Prostate gland (tissue), 2 donors: Measurements from ENCODE around the gene DLG2. TPM values are rescaled to one million over a fixed set of nuclear protein-coding genes. Genes with fewer than 3 reads are reported as not detected.

Experiments used
- DNase-seq: peaks from one replicate; pipeline ENCODE4 v3.0.0-alpha.2; 2019; ENCODE audit warnings: low spot score
- H3K27ac ChIP-seq, 2 donors: fragments of 200-600 bp; sonication (generic); 2 replicates each; pipeline ENCODE4 v1.5.1; 2017 to 2019
- H3K27me3 ChIP-seq: fragments of 200-600 bp; sonication (generic); replicated peaks from 2 replicates; pipeline ENCODE4 v1.5.1; 2019; ENCODE audit not compliant: insufficient read depth
- H3K36me3 ChIP-seq, 2 donors: fragments of 200-600 bp; sonication (generic); 1 replicate in 1 of 2; 2 replicates in 1 of 2; pipeline versions ENCODE4 v1.5.1 to v1.8.1; 2017 to 2019
- H3K4me1 ChIP-seq: fragments of 200-600 bp; sonication (generic); replicated peaks from 2 replicates; pipeline ENCODE4 v1.5.1; 2019
- H3K4me3 ChIP-seq, 2 donors: fragments of 200-600 bp; sonication (generic); 2 replicates each; pipeline ENCODE4 v1.5.1; 2017 to 2019
- H3K9me3 ChIP-seq: fragments of 200-600 bp; sonication (generic); 2 replicates; pipeline ENCODE4 v1.5.1; 2017
- POLR2A ChIP-seq: fragments of 450-650 bp; IDR thresholded peaks from one replicate; pipeline ENCODE4 v1.6.1; 2016; ENCODE audit warnings: antibody characterized with exemption, mild to moderate bottlenecking
- POLR2AphosphoS5 ChIP-seq: sonication (generic); formaldehyde crosslinking; IDR thresholded peaks from one replicate; pipeline ENCODE4 v1.6.1; 2017; ENCODE audit warnings: antibody characterized with exemption
- WGBS: methylation state at CpG from one replicate; pipeline ENCODE4 v1.1.5; 2018; 5-methylcytosine and 5-hydroxymethylcytosine counted together
- intact Hi-C: fragments of 100-400 bp; cut with DNase I; formaldehyde crosslinking; loops from one replicate; pipeline ENCODE4 v1.14.2; 2022
- total RNA-seq, 2 donors: library from RNA; depleted of rRNA; stranded (reverse); fragments of >200 nt; gene quantifications; one replicate each; pipeline ENCODE4 v1.1.0, GENCODE V29; 2016
- TF ChIP-seq, protein P1 (sequence below), 4 experiments: fragments of 200-600 bp in 2 of 4; fragments of 450-650 bp in 2 of 4; sonication (generic) in 2 of 4; IDR thresholded peaks; 1 replicate in 3 of 4; 2 replicates in 1 of 4; pipeline ENCODE4 v1.5.1; 2016 to 2019; ENCODE audit warnings: antibody characterized with exemption in 4 of 4, mild to moderate bottlenecking in 2 of 4, moderate library complexity in 2 of 4

Gene DLG2
- total RNA-seq, 2 donors from 2014 or later: 9.8 to 16.2 TPM

DNA sequence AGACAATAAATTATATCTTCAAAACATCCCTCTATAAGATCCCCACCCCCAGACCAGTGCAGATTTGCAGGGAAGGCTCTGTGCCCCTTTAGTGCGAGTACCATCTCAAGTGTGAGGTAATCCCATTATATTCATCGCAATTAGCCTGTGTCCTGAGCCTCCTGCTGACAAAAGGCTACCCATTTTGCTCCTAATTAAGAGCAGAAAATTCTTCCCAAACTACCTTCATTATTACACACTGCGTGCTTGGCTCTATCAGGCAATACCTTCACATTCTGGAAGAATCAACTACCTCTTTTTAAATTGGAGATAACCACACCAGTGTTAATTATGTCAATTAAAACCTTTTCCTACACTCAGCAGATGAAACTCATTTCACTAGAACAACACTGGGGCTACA lies 1207.5 kb downstream of the DLG2 start:
- Histone ChIP-seq H3K27ac (no peak overlapping the region), H3K27me3 (no peaks in the 10 kb centered on the region), H3K9me3 (no peaks in the 10 kb centered on the region), H3K36me3 (no peaks in the 10 kb centered on the region), H3K4me3 (no peak overlapping the region), H3K4me1 (no peaks in the 10 kb centered on the region)
- WGBS: 50% methylated on average over 3 of the region's 3 CpGs
- intact Hi-C loops: no loop called here
- TF ChIP-seq, protein P1, sequence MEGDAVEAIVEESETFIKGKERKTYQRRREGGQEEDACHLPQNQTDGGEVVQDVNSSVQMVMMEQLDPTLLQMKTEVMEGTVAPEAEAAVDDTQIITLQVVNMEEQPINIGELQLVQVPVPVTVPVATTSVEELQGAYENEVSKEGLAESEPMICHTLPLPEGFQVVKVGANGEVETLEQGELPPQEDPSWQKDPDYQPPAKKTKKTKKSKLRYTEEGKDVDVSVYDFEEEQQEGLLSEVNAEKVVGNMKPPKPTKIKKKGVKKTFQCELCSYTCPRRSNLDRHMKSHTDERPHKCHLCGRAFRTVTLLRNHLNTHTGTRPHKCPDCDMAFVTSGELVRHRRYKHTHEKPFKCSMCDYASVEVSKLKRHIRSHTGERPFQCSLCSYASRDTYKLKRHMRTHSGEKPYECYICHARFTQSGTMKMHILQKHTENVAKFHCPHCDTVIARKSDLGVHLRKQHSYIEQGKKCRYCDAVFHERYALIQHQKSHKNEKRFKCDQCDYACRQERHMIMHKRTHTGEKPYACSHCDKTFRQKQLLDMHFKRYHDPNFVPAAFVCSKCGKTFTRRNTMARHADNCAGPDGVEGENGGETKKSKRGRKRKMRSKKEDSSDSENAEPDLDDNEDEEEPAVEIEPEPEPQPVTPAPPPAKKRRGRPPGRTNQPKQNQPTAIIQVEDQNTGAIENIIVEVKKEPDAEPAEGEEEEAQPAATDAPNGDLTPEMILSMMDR (IDR thresholded peaks at IDR 0.05): no peak
- no peak for TF ChIP-seq POLR2AphosphoS5
- TF ChIP-seq POLR2A: no peak
- no peak for DNase-seq

DNA sequence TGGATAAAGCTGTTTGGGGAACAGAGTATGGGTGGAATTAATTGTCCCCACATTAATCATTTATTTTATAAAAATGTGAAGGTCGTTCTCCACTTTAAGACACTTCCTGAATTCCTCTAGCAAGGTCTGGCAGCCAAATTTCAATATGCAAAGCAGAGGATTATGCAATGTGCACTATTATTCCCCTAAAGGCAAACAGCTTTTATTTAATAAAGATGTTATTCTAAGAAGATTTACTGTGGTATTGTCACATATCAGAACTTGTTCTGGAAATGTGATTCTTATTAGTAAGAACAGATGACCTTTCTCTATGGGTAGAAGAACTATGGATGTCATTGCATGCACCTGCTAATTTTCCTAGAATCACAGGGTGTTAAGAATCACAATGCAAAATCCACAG lies 1212.2 kb downstream of the DLG2 start:
- intact Hi-C loops: no loop called here
- Histone ChIP-seq H3K27ac (no peak overlapping the region), H3K36me3 (no peaks in the 10 kb centered on the region), H3K27me3 (no peaks in the 10 kb centered on the region), H3K4me1 (no peaks in the 10 kb centered on the region), H3K4me3 (no peak overlapping the region), H3K9me3 (no peaks in the 10 kb centered on the region)
- DNase-seq: no peak
- 8% methylated on average over 1 of the region's 1 CpG for WGBS
- TF ChIP-seq POLR2AphosphoS5 (no peak), POLR2A (no peak)

DNA sequence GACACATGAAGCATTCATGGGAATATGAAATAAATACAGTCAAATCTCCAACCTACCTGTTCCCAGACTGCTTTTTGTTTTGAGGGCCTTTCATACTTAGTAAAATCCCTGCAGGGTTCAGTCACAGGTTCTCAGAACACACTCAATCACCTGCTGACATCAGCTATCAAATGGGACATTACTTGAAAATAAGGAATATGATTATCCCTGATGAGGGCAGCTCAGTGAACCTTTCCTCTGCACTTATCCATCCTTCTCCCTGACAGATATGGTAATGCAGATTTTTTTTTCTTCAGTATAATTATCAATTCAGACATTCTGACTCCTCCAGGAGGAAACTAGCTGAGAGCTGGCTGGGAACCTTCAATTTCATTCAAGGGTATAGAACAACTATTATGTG lies 1213.6 kb downstream of the DLG2 start:
- intact Hi-C loops: no loop called here
- H3K27ac ChIP-seq: no peak overlapping the region

DNA sequence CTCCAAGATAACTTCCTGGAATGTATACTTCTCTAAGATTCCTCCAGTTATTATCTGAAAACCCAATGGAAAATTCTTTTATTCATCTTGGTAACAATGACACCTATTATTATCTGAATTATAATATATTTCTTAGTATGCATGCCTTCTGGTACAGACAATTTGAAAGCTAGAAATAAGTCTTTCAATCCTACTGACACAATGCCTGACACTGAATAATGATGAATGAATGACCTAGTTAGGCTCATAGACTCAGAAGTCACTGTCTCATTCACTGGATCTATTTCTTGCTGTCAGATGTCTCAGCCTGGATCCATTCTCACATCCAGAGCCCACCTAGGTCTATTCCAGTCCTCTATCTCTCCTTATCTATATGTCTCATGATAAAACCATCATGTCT lies 1214.3 kb downstream of the DLG2 start:
- no peak overlapping the region for H3K27ac ChIP-seq
- no peaks in the 10 kb centered on the region for H3K27me3 ChIP-seq
- H3K4me1 ChIP-seq: no peaks in the 10 kb centered on the region
- no peak for DNase-seq
- no peak overlapping the region for H3K4me3 ChIP-seq
- intact Hi-C loops: no loop called here
- no peaks in the 10 kb centered on the region for H3K9me3 ChIP-seq
- TF ChIP-seq POLR2AphosphoS5 (no peak), POLR2A (no peak)
- TF ChIP-seq, protein P1 (IDR thresholded peaks at IDR 0.05): no peak
- no peaks in the 10 kb centered on the region for H3K36me3 ChIP-seq

More for the DNA sequence above, 1213.6 kb downstream of the DLG2 start:
- DNase-seq: no peak
- Histone ChIP-seq H3K4me3 (no peak overlapping the region), H3K27me3 (no peaks in the 10 kb centered on the region), H3K9me3 (no peaks in the 10 kb centered on the region), H3K36me3 (no peaks in the 10 kb centered on the region), H3K4me1 (no peaks in the 10 kb centered on the region)
- TF ChIP-seq POLR2AphosphoS5 (no peak), POLR2A (no peak)
- TF ChIP-seq, protein P1 (IDR thresholded peaks at IDR 0.05): no peak

DNA sequence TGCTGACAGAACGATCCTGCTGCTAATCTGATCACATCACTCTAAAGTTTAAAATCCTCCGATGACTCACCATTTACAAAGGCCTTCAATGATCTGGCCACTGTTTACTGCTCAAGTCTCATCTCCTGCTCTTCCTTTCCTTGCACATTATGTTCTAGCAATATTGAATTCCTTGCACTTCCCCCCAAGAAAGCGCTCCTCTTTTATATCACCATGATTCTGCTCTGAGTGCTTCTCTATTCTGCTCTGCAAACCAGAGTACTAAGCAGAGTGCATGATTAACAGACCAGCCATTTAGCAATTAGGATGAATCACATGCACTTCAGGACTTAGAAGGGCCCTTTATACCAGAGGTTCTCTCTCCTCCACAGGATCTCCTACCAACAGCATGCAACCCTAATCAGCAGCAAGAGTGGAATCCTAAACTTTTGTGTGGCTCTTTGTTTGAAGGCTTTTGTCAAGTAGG lies 1218.2 kb downstream of the DLG2 start:
- Histone ChIP-seq H3K27me3 (no peaks in the 10 kb centered on the region), H3K4me3 (no peak overlapping the region), H3K27ac (no peak overlapping the region), H3K36me3 (no peaks in the 10 kb centered on the region), H3K4me1 (no peaks in the 10 kb centered on the region), H3K9me3 (no peaks in the 10 kb centered on the region)
- TF ChIP-seq POLR2AphosphoS5: no peak
- TF ChIP-seq POLR2A: no peak
- TF ChIP-seq, protein P1 (IDR thresholded peaks at IDR 0.05): no peak
- no peak for DNase-seq
- WGBS: 80% methylated on average over 3 of the region's 3 CpGs
- intact Hi-C loops: no loop called here
